HuH-7 (cell line): ENCODE data around the gene TFAP2A.

Experiments
- DNase-seq: peaks from one replicate; pipeline ENCODE4 v3.0.0; 2011; ENCODE audit warnings: low spot score

The TFAP2A gene

GRCh38 chr6:10412461-10413261 lies 2.2 kb downstream of the TFAP2A start:
- peak; percentile 73 for DNase-seq

GRCh38 chr6:10411971-10412460 lies 2.9 kb downstream of the TFAP2A start:
- peak; percentile 52 for DNase-seq

- DNase-seq: no peak
These were observed 3.5 kb downstream of the TFAP2A start for GRCh38 chr6:10411131-10411970.

GRCh38 chr6:10410207-10411050 lies 4.4 kb downstream of the TFAP2A start:
- no peak for DNase-seq

- no peak for DNase-seq
These were observed 5.1 kb downstream of the TFAP2A start for GRCh38 chr6:10409731-10410206.

GRCh38 chr6:10409233-10409721 lies 5.6 kb downstream of the TFAP2A start:
- no peak for DNase-seq

GRCh38 chr6:10408457-10408856 lies 6.4 kb downstream of the TFAP2A start:
- no peak for DNase-seq

GRCh38 chr6:10407674-10408054 lies 7.2 kb downstream of the TFAP2A start:
- DNase-seq: no peak

- no peak for DNase-seq
These were observed 7.7 kb downstream of the TFAP2A start for GRCh38 chr6:10407018-10407673.

- no peak for DNase-seq
These were observed 8.3 kb downstream of the TFAP2A start for GRCh38 chr6:10406556-10406955.

- no peak for DNase-seq
These were observed 9.4 kb downstream of the TFAP2A start for GRCh38 chr6:10405513-10405900.

GRCh38 chr6:10404799-10405512 lies 9.9 kb downstream of the TFAP2A start:
- DNase-seq: no peak

GRCh38 chr6:10404107-10404798 lies 10.6 kb downstream of the TFAP2A start:
- DNase-seq: peak; percentile 91

- peak; percentile 49 for DNase-seq
These were observed 11.3 kb downstream of the TFAP2A start for GRCh38 chr6:10403385-10404106.

- no peak for DNase-seq
These were observed 12.1 kb downstream of the TFAP2A start for GRCh38 chr6:10402648-10403311.

GRCh38 chr6:10401632-10402223 lies 13.1 kb downstream of the TFAP2A start:
- DNase-seq: no peak

- DNase-seq: no peak
These were observed 13.8 kb downstream of the TFAP2A start for GRCh38 chr6:10401004-10401536.

GRCh38 chr6:10400330-10400729 lies 14.5 kb downstream of the TFAP2A start:
- DNase-seq: no peak
